ENCODE data around the gene TMEM254. TPM values are rescaled to one million over a fixed set of nuclear protein-coding genes. Genes with fewer than 3 reads are reported as not detected.
"Not testable (repeated sequence)": the region's sequence is repeated elsewhere in the genome, so short reads cannot be mapped to it uniquely, and the experiment has no call there.

TMEM254 gene
- 10 to 100 TPM; 15.6 to 33.2 (median 19.5) TPM for polyA plus RNA-seq (ENCODE audit: insufficient read length in 10 of 10)
- long read RNA-seq, donor 1, transcript TMEM254-205 (4 exons, 2,042 nt) = major isoform, 5 of 7 reads
- long read RNA-seq, donor 1, partial matches to known transcripts = 0 of 7 reads
- long read RNA-seq, donor 1, other reads (novel, unspliced or antisense) = 0 of 7 reads
- long read RNA-seq, donor 2, partial matches to known transcripts = 0 of 3 reads
- long read RNA-seq, donor 2, other reads (novel, unspliced or antisense) = 0 of 3 reads
- long read RNA-seq, donor 3 = 0 reads
- long read RNA-seq, donor 4, transcript TMEM254-205 (4 exons, 2,042 nt) = major isoform, 6 of 7 reads
- long read RNA-seq, donor 4, partial matches to known transcripts = 0 of 7 reads
- long read RNA-seq, donor 4, other reads (novel, unspliced or antisense) = 0 of 7 reads
- long read RNA-seq, donor 5, transcript TMEM254-205 (4 exons, 2,042 nt) = major isoform, 7 of 20 reads
- long read RNA-seq, donor 5, partial matches to known transcripts = 10 of 20 reads
- long read RNA-seq, donor 5, other reads (novel, unspliced or antisense) = 0 of 20 reads
- long read RNA-seq, donor 6, partial matches to known transcripts = 0 of 4 reads
- long read RNA-seq, donor 6, other reads (novel, unspliced or antisense) = 0 of 4 reads
- long read RNA-seq, donor 7, partial matches to known transcripts = 0 of 2 reads
- long read RNA-seq, donor 7, other reads (novel, unspliced or antisense) = 0 of 2 reads
- long read RNA-seq, donor 8, transcript TMEM254-205 (4 exons, 2,042 nt) = major isoform, 6 of 24 reads
- long read RNA-seq, donor 8, partial matches to known transcripts = 15 of 24 reads
- long read RNA-seq, donor 8, other reads (novel, unspliced or antisense) = 0 of 24 reads
- long read RNA-seq, donor 9, partial matches to known transcripts = 0 of 1 reads
- long read RNA-seq, donor 9, other reads (novel, unspliced or antisense) = 0 of 1 reads

GRCh38 chr10:80078448-80079311, at the start of gene TMEM254:
TSS of gene TMEM254 (plus strand) at chr10:80078665. CDS start at chr10:80078700, 35 bp downstream.
- peak; percentile 91 to 98 (median 96) for DNase-seq

DNA sequence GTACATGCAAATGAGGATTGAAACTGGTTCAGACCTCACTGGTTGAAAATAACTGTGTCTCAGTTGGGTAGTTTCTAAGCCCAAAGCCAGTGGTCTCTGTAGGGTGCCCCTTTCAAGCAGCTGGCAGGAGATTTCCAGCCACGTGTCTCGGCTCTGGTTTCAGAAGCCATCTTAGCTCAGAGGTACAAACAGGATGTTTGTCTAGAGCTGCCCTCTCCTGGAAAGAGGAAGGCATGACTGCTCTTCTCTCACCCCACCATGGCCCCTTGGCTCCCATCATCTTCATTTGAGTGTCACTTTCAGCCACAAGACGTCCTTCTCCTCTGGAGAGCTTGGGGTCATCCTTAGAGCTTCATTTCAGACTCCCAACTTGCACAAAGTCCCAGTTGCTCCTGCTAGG, 49.3 kb upstream of the TMEM254 start:
- DNase-seq = not testable (repeated sequence)

- DNase-seq = not testable (repeated sequence)
These were observed 48.6 kb upstream of the TMEM254 start for GRCh38 chr10:80029865-80030264.

DNA sequence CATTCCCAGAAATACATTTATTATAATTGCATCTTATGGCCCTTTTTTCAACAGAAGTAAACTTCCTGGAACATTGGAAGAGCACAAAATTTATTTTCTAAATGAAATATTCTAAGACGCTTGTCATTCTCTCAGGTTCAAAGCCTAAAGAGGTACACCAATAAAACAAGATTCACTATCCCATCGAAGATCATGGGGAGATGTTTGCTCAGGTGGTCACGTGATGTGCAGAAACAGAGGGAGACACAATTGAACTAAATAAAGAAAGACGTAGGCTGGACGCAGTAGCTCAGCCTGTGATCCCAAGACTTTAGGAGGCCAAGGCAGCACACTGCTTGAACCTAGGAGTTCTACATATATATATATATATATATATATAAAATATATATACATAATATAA, 46.0 kb upstream of the TMEM254 start:
- no peak for DNase-seq

- DNase-seq = not testable (repeated sequence)
These were observed 43.7 kb upstream of the TMEM254 start for GRCh38 chr10:80034766-80035165.

- not testable (repeated sequence) for DNase-seq
These were observed 43.0 kb upstream of the TMEM254 start for GRCh38 chr10:80035430-80035829.

DNA sequence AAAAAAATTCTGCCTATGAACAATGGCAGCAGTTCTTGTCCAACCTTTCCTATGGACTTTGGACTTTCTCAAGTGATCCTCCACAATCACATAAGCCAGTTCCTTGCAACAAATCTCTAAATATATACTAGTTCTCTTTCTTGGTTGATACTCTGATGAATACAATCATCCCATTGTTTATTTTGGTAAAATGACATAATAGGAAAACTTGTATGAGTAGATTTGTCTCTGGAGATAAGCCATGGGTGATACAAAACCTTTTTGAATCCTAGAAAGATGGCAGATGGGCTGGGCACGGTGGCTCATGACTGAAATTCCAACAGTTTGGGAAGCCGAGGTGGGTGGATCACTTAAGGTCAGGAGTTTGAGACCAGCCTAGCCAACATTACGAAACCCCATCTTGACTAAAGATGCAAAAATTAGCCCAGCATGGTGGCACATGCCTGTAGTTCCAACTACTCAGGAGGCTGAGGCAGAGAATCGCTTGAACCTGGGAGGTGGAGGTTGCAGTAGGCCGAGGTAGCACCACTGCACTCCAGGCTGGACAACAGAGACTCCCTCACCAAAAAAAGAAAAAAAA, 41.5 kb upstream of the TMEM254 start:
- DNase-seq = not testable (repeated sequence)

- DNase-seq = not testable (repeated sequence)
These were observed 40.2 kb upstream of the TMEM254 start for GRCh38 chr10:80038226-80038625.

- DNase-seq = no peak
These were observed 37.3 kb upstream of the TMEM254 start for GRCh38 chr10:80041162-80041561.

DNA sequence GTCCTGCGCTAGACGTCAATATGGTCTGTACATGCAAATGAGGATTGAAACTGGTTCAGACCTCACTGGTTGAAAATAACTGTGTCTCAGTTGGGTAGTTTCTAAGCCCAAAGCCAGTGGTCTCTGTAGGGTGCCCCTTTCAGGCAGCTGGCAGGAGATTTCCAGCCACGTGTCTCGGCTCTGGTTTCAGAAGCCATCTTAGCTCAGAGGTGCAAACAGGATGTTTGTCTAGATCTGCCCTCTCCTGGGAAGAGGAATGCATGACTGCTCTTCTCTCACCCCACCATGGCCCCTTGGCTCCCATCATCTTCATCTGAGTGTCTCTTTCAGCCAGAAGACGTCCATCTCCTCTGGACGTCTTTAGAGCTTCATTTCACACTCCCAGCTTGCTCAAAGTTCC, 33.5 kb upstream of the TMEM254 start:
- not testable (repeated sequence) for DNase-seq

DNA sequence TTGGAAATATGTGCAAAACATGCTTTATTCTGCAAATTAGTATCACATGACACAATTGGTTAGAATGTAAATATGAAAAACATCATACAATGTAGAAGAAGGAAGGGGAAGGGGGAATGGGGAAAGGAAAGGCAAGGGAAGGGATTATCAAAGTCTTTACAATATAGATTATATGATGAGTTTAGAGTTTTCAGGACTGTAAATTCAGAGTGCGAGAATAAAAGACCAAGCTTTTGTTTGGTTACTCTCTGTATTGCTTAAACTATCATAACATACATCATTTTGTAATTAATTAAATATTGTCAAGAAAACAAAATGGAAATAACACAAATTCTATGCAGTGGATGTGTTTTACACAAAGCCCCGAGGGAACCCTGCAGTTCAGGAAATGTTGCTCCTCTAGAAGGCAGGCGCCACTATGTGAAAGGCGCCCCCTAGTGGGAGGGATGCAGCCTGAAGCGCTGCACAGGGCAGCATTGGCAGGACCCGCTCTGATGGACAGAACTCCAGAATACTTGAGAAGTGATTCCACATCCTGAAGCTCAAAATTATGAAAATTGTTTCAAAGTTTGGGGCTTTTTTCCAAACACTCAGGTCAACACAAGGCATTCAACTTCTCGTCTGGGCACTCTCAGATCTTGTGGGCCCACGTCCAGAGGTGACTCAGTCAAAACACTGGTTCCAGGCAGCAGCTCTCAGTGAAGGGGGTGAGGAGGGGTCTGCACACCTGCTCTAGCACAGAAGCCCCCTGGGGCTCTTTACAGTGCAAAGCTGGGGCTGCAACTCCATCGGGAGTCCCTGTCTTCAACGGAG, 31.6 kb upstream of the TMEM254 start:
- peak; percentile 51 to 73 (median 66) for DNase-seq

GRCh38 chr10:80050752-80051151, 27.7 kb upstream of the TMEM254 start:
- no peak for DNase-seq

GRCh38 chr10:80051993-80052392, 26.5 kb upstream of the TMEM254 start:
- no peak for DNase-seq

- no peak for DNase-seq
These were observed 22.7 kb upstream of the TMEM254 start for GRCh38 chr10:80055760-80056159.

- DNase-seq = no peak
These were observed 21.3 kb upstream of the TMEM254 start for GRCh38 chr10:80057171-80057570.

DNA sequence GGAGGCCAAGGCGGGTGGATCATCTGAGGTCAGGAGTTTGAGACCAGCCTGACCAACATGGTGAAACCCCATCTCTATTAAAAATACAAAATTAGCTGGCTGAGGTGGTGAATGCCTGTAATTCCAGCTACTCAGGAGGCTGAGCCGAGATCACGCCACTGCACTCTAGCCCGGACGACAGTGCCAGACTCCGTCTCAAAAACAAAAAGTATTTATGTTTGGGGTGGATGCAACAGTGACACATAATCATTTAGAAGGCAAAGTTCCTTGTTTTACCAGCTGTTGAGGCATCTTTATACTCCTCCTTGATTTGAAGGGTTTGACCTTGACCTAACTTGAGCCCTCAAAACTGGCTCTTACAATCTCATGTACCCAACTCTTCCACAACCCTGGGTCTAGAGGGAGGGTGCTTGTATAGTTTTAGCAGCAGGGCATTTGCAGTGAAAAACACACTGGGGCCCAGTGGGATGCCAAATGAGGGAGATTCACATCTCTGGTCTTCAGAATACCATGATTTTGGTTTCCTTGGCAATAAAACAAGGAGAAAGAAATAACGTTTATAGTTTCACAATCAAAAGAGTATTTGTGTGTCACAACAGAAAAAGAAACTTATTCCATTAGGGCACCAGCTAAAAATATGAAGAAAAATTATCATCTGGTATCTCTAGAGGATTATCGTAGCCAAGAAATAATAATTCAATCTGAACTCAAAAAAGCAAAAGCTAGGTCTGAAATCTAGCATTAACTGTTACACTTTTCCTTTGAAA, 14.2 kb upstream of the TMEM254 start:
- DNase-seq = peak in 2 of 3 donors; percentile 16 to 59

DNA sequence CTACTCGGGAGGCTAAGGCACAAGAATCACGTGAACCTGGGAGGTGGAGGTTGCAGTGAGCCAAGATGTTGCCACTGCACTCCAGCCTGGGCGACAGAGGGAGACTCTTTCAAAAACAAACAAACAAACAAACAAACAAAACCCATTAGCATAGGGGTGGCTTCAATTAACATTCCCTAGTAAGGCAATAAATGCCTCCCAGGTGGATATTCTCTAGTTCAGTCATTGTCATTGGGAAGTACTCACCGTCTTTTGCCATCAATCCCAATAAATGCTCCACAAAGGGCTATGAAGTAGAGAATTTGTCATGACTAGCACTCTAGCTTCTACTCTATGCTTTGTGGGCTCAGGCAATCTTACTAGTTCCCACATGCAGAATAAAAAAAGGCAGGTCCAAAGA, 11.7 kb upstream of the TMEM254 start:
- no peak for DNase-seq

DNA sequence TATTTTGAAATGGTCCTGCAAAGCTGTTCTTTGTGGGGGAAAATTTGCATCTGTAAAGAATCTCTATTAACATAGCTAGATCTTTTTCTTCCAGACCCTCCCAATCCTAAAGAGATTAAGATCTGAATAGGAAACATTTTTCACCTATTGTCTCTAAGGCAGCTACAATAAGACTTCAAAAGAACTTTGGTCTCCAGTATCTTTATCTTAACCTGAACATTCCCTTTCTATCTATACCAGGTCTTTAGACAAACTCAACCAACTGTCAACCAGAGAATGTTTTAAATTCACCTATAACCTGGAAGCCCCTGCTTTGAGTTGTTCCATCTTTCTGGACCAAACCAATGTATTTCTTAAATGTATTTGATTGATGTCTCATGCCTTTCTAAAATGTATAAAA, 10.6 kb upstream of the TMEM254 start:
- DNase-seq = not testable (repeated sequence)

GRCh38 chr10:80068270-80068669, 10.2 kb upstream of the TMEM254 start:
- DNase-seq = no peak
